ENCODE results near the gene FAM180A. TPM values are rescaled to one million over a fixed set of nuclear protein-coding genes. Genes with fewer than 3 reads are reported as not detected.

The FAM180A gene
- total RNA-seq, 1 experiment from 2014 or later, result not detected

GRCh38 chr7:135683609-135684008 lies 65.0 kb downstream of the FAM180A start:
- ChIA-PET POLR2A (no interaction called here), CTCF (interaction anchor here (1.0 to 2.8 kb wide), 5 partner anchors 11 to 409 kb away, joined by 3 to 13 read pairs (median 7); partner anchors contain the start of gene SLC13A4)
- H3K27ac Mint-ChIP-seq, result no peak overlapping the region
- H3K4me3 Mint-ChIP-seq, result no peak overlapping the region
- ATAC-seq (no peak), DNase-seq (ENCODE audit: low spot score) (no peak)
- no peaks in the 10 kb centered on the region for H3K9me3 Mint-ChIP-seq
- H3K27me3 Mint-ChIP-seq (ENCODE audit: low read depth), result no peaks in the 10 kb centered on the region
- H3K36me3 Mint-ChIP-seq, result no peaks in the 10 kb centered on the region; the same call in none of the 2 replicates
- peaks cover 13% of the 10 kb centered on the region for H3K4me1 Mint-ChIP-seq
- TF ChIP-seq FOXK1 (CRISPR knock-in tag; IDR thresholded peaks at IDR 0.05) (no peak), NR2C2 (CRISPR knock-in tag; IDR thresholded peaks at IDR 0.05) (no peak), ARID4B (CRISPR knock-in tag; IDR thresholded peaks at IDR 0.05; ENCODE audit: borderline replicate concordance) (no peak), ELF4 (CRISPR knock-in tag; IDR thresholded peaks at IDR 0.05; ENCODE audit: low read depth) (no peak), ATF3 (CRISPR knock-in tag; conservative IDR thresholded peaks at IDR 0.05) (no peak)

- Mint-ChIP-seq H3K4me3 (no peak overlapping the region), H3K27me3 (ENCODE audit: low read depth) (no peaks in the 10 kb centered on the region), H3K4me1 (peaks cover 13% of the 10 kb centered on the region), H3K27ac (no peak overlapping the region), H3K36me3 (no peaks in the 10 kb centered on the region; the same call in none of the 2 replicates), H3K9me3 (no peaks in the 10 kb centered on the region)
- TF ChIP-seq GABPB1 (CRISPR knock-in tag; IDR thresholded peaks at IDR 0.05), result no peak
- TF ChIP-seq ATF3 (CRISPR knock-in tag; conservative IDR thresholded peaks at IDR 0.05), result no peak
- no peak for TF ChIP-seq E2F1 (CRISPR knock-in tag; IDR thresholded peaks at IDR 0.05)
- no peak for TF ChIP-seq IRF2 (CRISPR knock-in tag; IDR thresholded peaks at IDR 0.05; ENCODE audit: borderline replicate concordance, low read depth)
- no peak for TF ChIP-seq FOXK1 (CRISPR knock-in tag; IDR thresholded peaks at IDR 0.05)
- TF ChIP-seq NR1H2 (CRISPR knock-in tag; IDR thresholded peaks at IDR 0.05), result no peak
- TF ChIP-seq FOXP4 (CRISPR knock-in tag; IDR thresholded peaks at IDR 0.05), result no peak
- no peak for TF ChIP-seq SMAD4 (CRISPR knock-in tag; IDR thresholded peaks at IDR 0.05)
- no peak for TF ChIP-seq IRF1 (CRISPR knock-in tag; IDR thresholded peaks at IDR 0.05)
- ChIA-PET POLR2A (interaction anchor here (0.6 to 1.4 kb wide), 2 partner anchors 20 to 23 kb away, joined by 3 read pairs; partner anchors contain the start of gene STMP1), CTCF (interaction anchor here (1.1 to 2.8 kb wide), 9 partner anchors 9 to 408 kb away, joined by 3 to 23 read pairs (median 7); partner anchors contain the start of gene SLC13A4)
- ATAC-seq (no peak), DNase-seq (ENCODE audit: low spot score) (no peak)
Observed at GRCh38 chr7:135682191-135682590, 66.4 kb downstream of the FAM180A start.

Measured in WTC11 (cell line).